Liver (tissue), 9 donors: ENCODE measurements around the gene MAMSTR. TPM values are rescaled to one million over a fixed set of nuclear protein-coding genes. Genes with fewer than 3 reads are reported as not detected.

Experiments
- DNase-seq: peaks from one replicate; pipeline ENCODE4 v3.0.0-alpha.2; 2017; ENCODE audit warnings: low spot score
- H3K27ac ChIP-seq, 2 donors: one replicate each; pipeline ENCODE4 v1.7.0; 2013; ENCODE audit warnings: inconsistent platforms in 2 of 2, low read length in 2 of 2, control low read depth in 1 of 2, low read depth in 1 of 2, mild to moderate bottlenecking in 1 of 2
- H3K27me3 ChIP-seq, 4 donors: one replicate each; pipeline versions ENCODE4 v1.6.1 to v1.7.0; 2013; ENCODE audit warnings: low read length in 3 of 4, inconsistent platforms in 1 of 4, mild to moderate bottlenecking in 1 of 4, moderate library complexity in 1 of 4; ENCODE audit not compliant: control insufficient read depth in 4 of 4, insufficient read depth in 4 of 4
- H3K36me3 ChIP-seq, 4 donors: one replicate each; pipeline versions ENCODE4 v1.6.1 to v1.7.0; 2013; ENCODE audit warnings: low read length in 3 of 4, mild to moderate bottlenecking in 3 of 4, low read depth in 1 of 4, moderate library complexity in 1 of 4; ENCODE audit not compliant: control insufficient read depth in 4 of 4, insufficient read depth in 3 of 4
- H3K4me1 ChIP-seq, 4 donors: one replicate each; pipeline versions ENCODE4 v1.6.1 to v1.7.0; 2013; ENCODE audit warnings: low read length in 3 of 4, mild to moderate bottlenecking in 3 of 4, moderate library complexity in 1 of 4; ENCODE audit not compliant: control insufficient read depth in 4 of 4, insufficient read depth in 4 of 4
- H3K4me3 ChIP-seq, 3 donors: one replicate each; pipeline versions ENCODE4 v1.6.1 to v1.7.0; 2013; ENCODE audit warnings: low read length in 3 of 3, control low read depth in 1 of 3, low read depth in 1 of 3, mild to moderate bottlenecking in 1 of 3
- H3K9ac ChIP-seq, 2 donors: one replicate each; pipeline ENCODE4 v1.7.0; 2013; ENCODE audit warnings: low read length in 2 of 2, mild to moderate bottlenecking in 2 of 2, moderate library complexity in 2 of 2, control low read depth in 1 of 2, low read depth in 1 of 2
- H3K9me3 ChIP-seq, 4 donors: one replicate each; pipeline versions ENCODE4 v1.6.1 to v1.7.0; 2013; ENCODE audit warnings: low read length in 3 of 4; ENCODE audit not compliant: control insufficient read depth in 4 of 4
- ATF3 ChIP-seq: IDR thresholded peaks from 2 replicates; pipeline ENCODE4 v1.6.1; 2016; ENCODE audit warnings: antibody characterized with exemption
- CTCF ChIP-seq: fragments of 150-350 bp; IDR thresholded peaks from 2 replicates; pipeline ENCODE4 v1.5.1; 2017; ENCODE audit warnings: improper control_type of control experiment, low read depth, low read length; ENCODE audit not compliant: missing input control
- EGR1 ChIP-seq, 2 donors: IDR thresholded peaks; 2 replicates each; pipeline ENCODE4 v1.6.1; 2016 to 2018; ENCODE audit warnings: antibody characterized with exemption in 2 of 2, low read depth in 2 of 2
- FOXA1 ChIP-seq: IDR thresholded peaks from 2 replicates; pipeline ENCODE4 v1.6.1; 2016; ENCODE audit warnings: antibody characterized with exemption
- FOXA2 ChIP-seq: IDR thresholded peaks from 2 replicates; pipeline ENCODE4 v1.6.1; 2016; ENCODE audit warnings: antibody characterized with exemption
- GABPA ChIP-seq, 2 donors: IDR thresholded peaks in 1 of 2; conservative IDR thresholded peaks in 1 of 2; 2 replicates each; pipeline ENCODE4 v1.6.1; 2016; ENCODE audit warnings: antibody characterized with exemption in 2 of 2, mild to moderate bottlenecking in 1 of 2, moderate library complexity in 1 of 2
- HNF4A ChIP-seq, 2 donors: conservative IDR thresholded peaks; 2 replicates each; pipeline ENCODE4 v1.6.1; 2016; ENCODE audit warnings: antibody characterized with exemption in 2 of 2, mild to moderate bottlenecking in 2 of 2
- HNF4G ChIP-seq: IDR thresholded peaks from 2 replicates; pipeline ENCODE4 v1.6.1; 2016; ENCODE audit warnings: antibody characterized with exemption
- JUND ChIP-seq, 2 donors: IDR thresholded peaks; 2 replicates each; pipeline ENCODE4 v1.6.1; 2016; ENCODE audit warnings: antibody characterized with exemption in 2 of 2
- MAX ChIP-seq: IDR thresholded peaks from 2 replicates; pipeline ENCODE4 v1.6.1; 2016; ENCODE audit warnings: antibody characterized with exemption
- NR2F2 ChIP-seq: IDR thresholded peaks from 2 replicates; pipeline ENCODE4 v1.6.1; 2016; ENCODE audit warnings: antibody characterized with exemption
- RAD21 ChIP-seq, 2 donors: IDR thresholded peaks; 2 replicates each; pipeline ENCODE4 v1.6.1; 2016; ENCODE audit warnings: antibody characterized with exemption in 2 of 2, mild to moderate bottlenecking in 2 of 2
- REST ChIP-seq: IDR thresholded peaks from 2 replicates; pipeline ENCODE4 v1.6.1; 2016; ENCODE audit warnings: antibody characterized with exemption, mild to moderate bottlenecking
- RXRA ChIP-seq, 2 donors: IDR thresholded peaks; 2 replicates each; pipeline ENCODE4 v1.6.1; 2017 to 2018; ENCODE audit warnings: antibody characterized with exemption in 2 of 2, mild to moderate bottlenecking in 1 of 2
- SP1 ChIP-seq: IDR thresholded peaks from 2 replicates; pipeline ENCODE4 v1.6.1; 2018; ENCODE audit warnings: antibody characterized with exemption, mild to moderate bottlenecking
- TAF1 ChIP-seq: conservative IDR thresholded peaks from 2 replicates; pipeline ENCODE4 v1.6.1; 2016; ENCODE audit warnings: antibody characterized with exemption, mild to moderate bottlenecking
- YY1 ChIP-seq: IDR thresholded peaks from 2 replicates; pipeline ENCODE4 v1.6.1; 2016; ENCODE audit warnings: antibody characterized with exemption, mild to moderate bottlenecking
- ZBTB33 ChIP-seq: IDR thresholded peaks from 2 replicates; pipeline ENCODE4 v1.6.1; 2016; ENCODE audit warnings: antibody characterized with exemption
- WGBS: extraction: QIAGEN DNeasy Blood & Tissue Kit; methylation state at CpG from one replicate; pipeline ENCODE4 v1.1.7; 2013; 5-methylcytosine and 5-hydroxymethylcytosine counted together
- polyA plus RNA-seq, 2 donors: library from polyadenylated mRNA; stranded (reverse) in 1 of 2; unstranded in 1 of 2; fragments of 200-250 nt in 1 of 2; fragments of >200 nt in 1 of 2; fragmentation: Nextera tagmentation in 1 of 2; extraction: Ambion mirVana in 1 of 2; gene quantifications; one replicate each; pipeline versions ENCODE4 v1.2.1 to v1.2.3, GENCODE V29; 2013 to 2015
- total RNA-seq, 2 donors: library from RNA; depleted of rRNA; stranded (reverse); fragments of >200 nt; gene quantifications; one replicate each; pipeline ENCODE4 v1.2.3, GENCODE V29; 2014
- donor health status: healthy.
- donor health status: healthy.
- donor health status: healthy.
- donor health status: healthy.
- donor health status: healthy.

Gene MAMSTR
- total and polyA plus RNA-seq, 4 donors, result 0.07 to 0.31 (median 0.09) TPM

GRCh38 chr19:48711106-48711662, 8.3 kb downstream of the MAMSTR start:
- H3K27ac ChIP-seq, result no peak overlapping the region
- H3K27me3 ChIP-seq, result no peaks in the 10 kb centered on the region
- H3K4me1 ChIP-seq, result peaks cover 0 to 24% (median 17%) of the 10 kb centered on the region in 4 donors
- H3K9ac ChIP-seq, result no peak overlapping the region
- no peaks in the 10 kb centered on the region for H3K9me3 ChIP-seq
- TF ChIP-seq RXRA (IDR thresholded peaks at IDR 0.05) (no peak), EGR1 (IDR thresholded peaks at IDR 0.05; ENCODE audit: low read depth in 2 of 2) (no peak), ATF3 (no peak), FOXA2 (no peak), SP1 (no peak), MAX (no peak), HNF4G (no peak), YY1 (no peak), HNF4A (conservative IDR thresholded peaks at IDR 0.05) (no peak)
- no peaks in the 10 kb centered on the region for H3K36me3 ChIP-seq
- WGBS, result 95% methylated on average over 4 of the region's 4 CpGs
- DNase-seq, result no peak
- H3K4me3 ChIP-seq, result no peak overlapping the region

- Histone ChIP-seq H3K4me3 (no peak overlapping the region), H3K27ac (no peak overlapping the region), H3K9me3 (no peaks in the 10 kb centered on the region), H3K36me3 (no peaks in the 10 kb centered on the region), H3K27me3 (no peaks in the 10 kb centered on the region), H3K9ac (no peak overlapping the region), H3K4me1 (peaks cover 0 to 9% (median 6%) of the 10 kb centered on the region in 4 donors)
- 81% methylated on average over 11 of the region's 11 CpGs for WGBS
- DNase-seq, result no peak
- TF ChIP-seq HNF4G (no peak), YY1 (no peak), ATF3 (no peak)
These were observed 11.1 kb downstream of the MAMSTR start for GRCh38 chr19:48708471-48708870.

GRCh38 chr19:48705431-48705830, 14.1 kb downstream of the MAMSTR start:
- no peak overlapping the region for H3K27ac ChIP-seq
- H3K9me3 ChIP-seq, result no peaks in the 10 kb centered on the region
- no peak overlapping the region for H3K4me3 ChIP-seq
- no peak overlapping the region for H3K9ac ChIP-seq
- WGBS, result 91% methylated on average over 2 of the region's 2 CpGs
- no peaks in the 10 kb centered on the region for H3K27me3 ChIP-seq
- H3K36me3 ChIP-seq, result no peaks in the 10 kb centered on the region
- H3K4me1 ChIP-seq, result no peaks in the 10 kb centered on the region
- DNase-seq, result no peak
- TF ChIP-seq ATF3 (no peak), REST (no peak), FOXA1 (no peak), GABPA (IDR thresholded peaks at IDR 0.05 in 1 of 2, conservative IDR thresholded peaks at IDR 0.05 in 1 of 2) (no peak), NR2F2 (no peak), YY1 (no peak), JUND (IDR thresholded peaks at IDR 0.05) (no peak), RXRA (IDR thresholded peaks at IDR 0.05) (no peak), RAD21 (IDR thresholded peaks at IDR 0.05) (no peak), ZBTB33 (no peak), HNF4A (conservative IDR thresholded peaks at IDR 0.05) (no peak), CTCF (no peak), MAX (no peak), FOXA2 (no peak), HNF4G (no peak), SP1 (no peak), TAF1 (no peak), EGR1 (IDR thresholded peaks at IDR 0.05; ENCODE audit: low read depth in 2 of 2) (no peak)
